Esophagus squamous epithelium (tissue), 5 donors: ENCODE data around the gene ZFP64. TPM values are rescaled to one million over a fixed set of nuclear protein-coding genes. Genes with fewer than 3 reads are reported as not detected.
A peak's percentile ranks its signal among the peaks of the same experiment; 100 is the strongest.

Experiments used
- DNase-seq: peaks from one replicate; lab custom pipeline; 2025; lab: John Stamatoyannopoulos, UW
- H3K27ac ChIP-seq, 4 donors: fragments of 200-600 bp; sonication (generic); one replicate each; pipeline ENCODE4 v1.5.1; 2016 to 2019; ENCODE audit warnings: mild to moderate bottlenecking in 1 of 4
- H3K27me3 ChIP-seq, 4 donors: fragments of 200-600 bp; sonication (generic); 1 replicate in 3 of 4; 2 replicates in 1 of 4; pipeline versions ENCODE4 v1.5.1 to v1.6.0; 2017 to 2021; ENCODE audit warnings: antibody characterized with exemption in 1 of 4
- H3K36me3 ChIP-seq, 3 donors: fragments of 200-600 bp; sonication (generic); one replicate each; pipeline ENCODE4 v1.5.1; 2016 to 2019
- H3K4me1 ChIP-seq, 3 donors: fragments of 200-600 bp; sonication (generic); one replicate each; pipeline ENCODE4 v1.5.1; 2017 to 2019
- H3K4me3 ChIP-seq, 4 donors: fragments of 200-600 bp; sonication (generic); 1 replicate in 3 of 4; 2 replicates in 1 of 4; pipeline ENCODE4 v1.5.1; 2016 to 2019; ENCODE audit warnings: mild to moderate bottlenecking in 2 of 4, moderate library complexity in 1 of 4
- H3K9me3 ChIP-seq, 3 donors: fragments of 200-600 bp; sonication (generic); one replicate each; pipeline ENCODE4 v1.5.1; 2016 to 2019
- CTCF ChIP-seq, 6 experiments: fragments of 450-650 bp in 4 of 6; fragments of 200-600 bp in 2 of 6; sonication (generic) in 2 of 6; IDR thresholded peaks; one replicate each; pipeline ENCODE4 v1.5.1; 2016 to 2019; ENCODE audit warnings: antibody characterized with exemption in 6 of 6, mild to moderate bottlenecking in 4 of 6, moderate library complexity in 4 of 6
- POLR2A ChIP-seq, 4 donors: fragments of 450-650 bp; IDR thresholded peaks; one replicate each; pipeline ENCODE4 v1.6.1; 2017; ENCODE audit warnings: antibody characterized with exemption in 4 of 4, mild to moderate bottlenecking in 4 of 4, moderate library complexity in 3 of 4
- WGBS, 2 donors: methylation state at CpG; one replicate each; pipeline ENCODE4 v1.1.5; 2018; 5-methylcytosine and 5-hydroxymethylcytosine counted together
- intact Hi-C: fragments of 100-400 bp; cut with DNase I; formaldehyde crosslinking; loops from one replicate; pipeline ENCODE4 v1.15.0; 2022
- total RNA-seq, 4 donors: library from RNA; depleted of rRNA; stranded (reverse); fragments of >200 nt; gene quantifications; one replicate each; pipeline ENCODE4 v1.1.0, GENCODE V29; 2016
- donor health status: DM: yes; HTN: yes; CAD: no.

Gene ZFP64
- total RNA-seq, 4 donors from 2014 or later, result 8.9 to 16.2 (median 14.2) TPM

- TF ChIP-seq POLR2A (IDR thresholded peaks at IDR 0.05) (no peak), CTCF (IDR thresholded peaks at IDR 0.05) (no peak)
- no peak overlapping the region for H3K4me3 ChIP-seq
- no peak for DNase-seq
- WGBS, 2 donors, result 94 to 95% methylated on average over 6 to 7 of the region's 26 CpGs
- peaks cover 0 to 3% (median 0%) of the 10 kb centered on the region in 3 donors for H3K9me3 ChIP-seq
- H3K4me1 ChIP-seq, result no peaks in the 10 kb centered on the region
- H3K27me3 ChIP-seq, result no peaks in the 10 kb centered on the region
- no peak overlapping the region for H3K27ac ChIP-seq
- intact Hi-C loops, result no loop called here
- peaks cover 10 to 64% (median 15%) of the 10 kb centered on the region in 3 donors for H3K36me3 ChIP-seq
These were observed 39.2 kb downstream of the ZFP64 start for GRCh38 chr20:52152416-52152815.

- no peak for DNase-seq
- no peaks in the 10 kb centered on the region for H3K4me1 ChIP-seq
- H3K27ac ChIP-seq, result no peak overlapping the region
- H3K9me3 ChIP-seq, result no peaks in the 10 kb centered on the region
- TF ChIP-seq CTCF (IDR thresholded peaks at IDR 0.05) (peak in 5 of 6 experiments; percentile 39 to 70 (median 49)), POLR2A (IDR thresholded peaks at IDR 0.05) (no peak)
- H3K4me3 ChIP-seq, result no peak overlapping the region
- WGBS, 2 donors, result 55 to 64% methylated on average over 2 of the region's 2 CpGs
- H3K27me3 ChIP-seq, result no peaks in the 10 kb centered on the region
- intact Hi-C loops, result no loop called here
- H3K36me3 ChIP-seq, result peaks cover 10 to 48% (median 10%) of the 10 kb centered on the region in 3 donors
These were observed 40.9 kb downstream of the ZFP64 start for GRCh38 chr20:52150440-52151258.

- H3K9me3 ChIP-seq, result no peaks in the 10 kb centered on the region
- intact Hi-C loops, result no loop called here
- H3K27ac ChIP-seq, result no peak overlapping the region
- TF ChIP-seq POLR2A (IDR thresholded peaks at IDR 0.05) (no peak), CTCF (IDR thresholded peaks at IDR 0.05) (no peak)
- no peaks in the 10 kb centered on the region for H3K27me3 ChIP-seq
- DNase-seq, result no peak
- H3K4me1 ChIP-seq, result no peaks in the 10 kb centered on the region
- peaks cover 0 to 6% (median 0%) of the 10 kb centered on the region in 3 donors for H3K36me3 ChIP-seq
- no peak overlapping the region for H3K4me3 ChIP-seq
These were observed 46.0 kb downstream of the ZFP64 start for GRCh38 chr20:52145587-52145986.

- WGBS, 2 donors, result 79 to 82% methylated on average over 2 of the region's 2 CpGs
- intact Hi-C loops, result no loop called here
- Histone ChIP-seq H3K36me3 (no peaks in the 10 kb centered on the region), H3K9me3 (no peaks in the 10 kb centered on the region), H3K4me3 (no peak overlapping the region), H3K27ac (no peak overlapping the region), H3K27me3 (no peaks in the 10 kb centered on the region), H3K4me1 (no peaks in the 10 kb centered on the region)
- TF ChIP-seq CTCF (IDR thresholded peaks at IDR 0.05) (no peak), POLR2A (IDR thresholded peaks at IDR 0.05) (no peak)
- DNase-seq, result no peak
These were observed 48.3 kb downstream of the ZFP64 start for GRCh38 chr20:52143277-52143676.

- H3K36me3 ChIP-seq, result no peaks in the 10 kb centered on the region
- H3K9me3 ChIP-seq, result no peaks in the 10 kb centered on the region
- TF ChIP-seq POLR2A (IDR thresholded peaks at IDR 0.05), result no peak
- TF ChIP-seq CTCF (IDR thresholded peaks at IDR 0.05), result no peak
- no peak for DNase-seq
- H3K27me3 ChIP-seq, result no peaks in the 10 kb centered on the region
- intact Hi-C loops, result no loop called here
- WGBS, 2 donors, result 100% methylated on average over 1 of the region's 2 CpGs; no CpG with 5 or more reads in 1 of the 2 donors
- H3K4me1 ChIP-seq, result no peaks in the 10 kb centered on the region
- H3K27ac ChIP-seq, result no peak overlapping the region
- no peak overlapping the region for H3K4me3 ChIP-seq
These were observed 48.8 kb downstream of the ZFP64 start for GRCh38 chr20:52142757-52143156.
